Spleen (tissue), 11 donors: Measurements from ENCODE around the gene IRX1. TPM values are rescaled to one million over a fixed set of nuclear protein-coding genes. Genes with fewer than 3 reads are reported as not detected.

Experiments used
- DNase-seq: peaks from one replicate; pipeline ENCODE4 v3.0.0-alpha.2; 2020
- H3K27ac ChIP-seq, 8 donors: fragments of 200-600 bp; sonication (generic) in 7 of 8; 1 replicate in 4 of 8; 2 replicates in 4 of 8; pipeline versions ENCODE4 v1.5.0 to v1.8.0; 2016 to 2021; ENCODE audit warnings: inconsistent platforms in 4 of 8, mild to moderate bottlenecking in 4 of 8, moderate library complexity in 1 of 8
- H3K27me3 ChIP-seq, 7 donors: fragments of 200-600 bp; sonication (generic) in 6 of 7; replicated peaks in 1 of 7; 1 replicate in 4 of 7; 2 replicates in 3 of 7; pipeline versions ENCODE4 v1.5.0 to v1.8.0; 2016 to 2021; ENCODE audit warnings: inconsistent platforms in 3 of 7, mild to moderate bottlenecking in 1 of 7
- H3K36me3 ChIP-seq, 6 donors: fragments of 200-600 bp; sonication (generic) in 5 of 6; 1 replicate in 4 of 6; 2 replicates in 2 of 6; pipeline versions ENCODE4 v1.5.0 to v1.8.0; 2016 to 2021; ENCODE audit warnings: inconsistent platforms in 2 of 6
- H3K4me1 ChIP-seq, 6 donors: fragments of 200-600 bp; sonication (generic) in 5 of 6; 1 replicate in 3 of 6; 2 replicates in 3 of 6; pipeline versions ENCODE4 v1.5.0 to v1.8.0; 2016 to 2021; ENCODE audit warnings: inconsistent platforms in 3 of 6
- H3K4me3 ChIP-seq, 8 donors: fragments of 200-600 bp; sonication (generic) in 7 of 8; 1 replicate in 4 of 8; 2 replicates in 4 of 8; pipeline versions ENCODE4 v1.5.0 to v1.8.0; 2016 to 2021; ENCODE audit warnings: inconsistent platforms in 4 of 8, mild to moderate bottlenecking in 4 of 8, moderate library complexity in 2 of 8
- H3K9me3 ChIP-seq, 8 donors: fragments of 200-600 bp; sonication (generic) in 7 of 8; 1 replicate in 4 of 8; 2 replicates in 4 of 8; pipeline versions ENCODE4 v1.5.0 to v1.8.0; 2016 to 2021; ENCODE audit warnings: inconsistent platforms in 4 of 8
- CTCF ChIP-seq, 11 experiments: fragments of 200-600 bp in 7 of 11; fragments of 450-650 bp in 4 of 11; sonication (generic) in 4 of 11; IDR thresholded peaks in 8 of 11; conservative IDR thresholded peaks in 3 of 11; 1 replicate in 7 of 11; 2 replicates in 4 of 11; pipeline versions ENCODE4 v1.4.0 to v1.8.0; 2016 to 2021; ENCODE audit warnings: antibody characterized with exemption in 11 of 11, inconsistent platforms in 4 of 11, mild to moderate bottlenecking in 1 of 11
- POLR2A ChIP-seq, 3 donors: fragments of 450-650 bp; IDR thresholded peaks; one replicate each; pipeline ENCODE4 v1.5.1; 2017; ENCODE audit warnings: antibody characterized with exemption in 3 of 3, mild to moderate bottlenecking in 1 of 3
- POLR2AphosphoS5 ChIP-seq, 3 donors: sonication (generic); formaldehyde crosslinking; IDR thresholded peaks; one replicate each; pipeline ENCODE4 v1.5.1; 2017; ENCODE audit warnings: antibody characterized with exemption in 3 of 3
- WGBS, 5 donors: extraction: QIAGEN DNeasy Blood & Tissue Kit in 3 of 5; methylation state at CpG; one replicate each; pipeline versions ENCODE4 v1.1.5 to v1.1.7; 2013 to 2018; 5-methylcytosine and 5-hydroxymethylcytosine counted together
- intact Hi-C: fragments of 100-400 bp; cut with DNase I; formaldehyde crosslinking; loops from one replicate; pipeline ENCODE4 v1.15.0; 2023; ENCODE audit warnings: low total_unique reads
- polyA plus RNA-seq, 3 donors: library from polyadenylated mRNA; stranded (reverse); fragments of 200-250 nt; gene quantifications; one replicate each; pipeline ENCODE4 v1.2.1, GENCODE V29; 2013
- total RNA-seq, 7 donors: library from RNA; depleted of rRNA in 3 of 7; stranded (reverse); fragments of >200 nt in 3 of 7; fragmentation: NEBNext Ultra II Directional in 4 of 7; extraction: Animal tissue kit (Norgen Biotek cat#: 25700) in 4 of 7; gene quantifications; one replicate each; pipeline versions ENCODE4 v1.1.0 to v1.2.1, GENCODE V29; 2016 to 2021
- donor health status: healthy with polysubstance abuse.
- donor health status: DM: no; HTN: no; CAD: no; lungs with moderate emphysema.
- donor health status: DM: no; HTN: no; CAD: no.
- donor health status: Bipolar disorder and iron deficiency.
- donor health status: healthy.
- donor health status: DM: no; HTN: no; CAD: no.
- donor health status: DM: yes; HTN: yes; CAD: no.

The IRX1 gene
- total and polyA plus RNA-seq, 10 donors: not detected

GRCh38 chr5:3601911-3602782 lies 6.5 kb downstream of the IRX1 start:
- intact Hi-C loops: no loop called here
- Histone ChIP-seq H3K4me3 (peak overlapping the region in 1 of 8 donors; percentile 39), H3K9me3 (no peaks in the 10 kb centered on the region), H3K27ac (no peak overlapping the region), H3K27me3 (peaks cover 2 to 100% (median 94%) of the 10 kb centered on the region in 7 donors), H3K36me3 (no peaks in the 10 kb centered on the region), H3K4me1 (peaks cover 0 to 39% (median 10%) of the 10 kb centered on the region in 6 donors)
- DNase-seq: peak; percentile 70
- TF ChIP-seq CTCF (IDR thresholded peaks at IDR 0.05 in 8 of 11, conservative IDR thresholded peaks at IDR 0.05 in 3 of 11) (no peak), POLR2A (IDR thresholded peaks at IDR 0.05) (no peak), POLR2AphosphoS5 (IDR thresholded peaks at IDR 0.05) (no peak)
- 5 to 10% (median 7%) methylated on average over 64 to 73 of the region's 73 CpGs for WGBS, 5 donors

- H3K27me3 ChIP-seq: peaks cover 2 to 100% (median 93%) of the 10 kb centered on the region in 7 donors
- intact Hi-C loops: no loop called here
Observed at GRCh38 chr5:3602785-3603502, 7.3 kb downstream of the IRX1 start.

GRCh38 chr5:3604501-3604900 lies 8.9 kb downstream of the IRX1 start:
- Histone ChIP-seq H3K27ac (no peak overlapping the region), H3K9me3 (no peaks in the 10 kb centered on the region), H3K4me1 (peaks cover 0 to 39% (median 10%) of the 10 kb centered on the region in 6 donors), H3K36me3 (no peaks in the 10 kb centered on the region), H3K4me3 (no peak overlapping the region), H3K27me3 (peaks cover 2 to 100% (median 77%) of the 10 kb centered on the region in 7 donors)
- 59 to 78% (median 65%) methylated on average over 9 of the region's 9 CpGs for WGBS, 5 donors
- TF ChIP-seq CTCF (IDR thresholded peaks at IDR 0.05 in 8 of 11, conservative IDR thresholded peaks at IDR 0.05 in 3 of 11) (no peak), POLR2AphosphoS5 (IDR thresholded peaks at IDR 0.05) (no peak), POLR2A (IDR thresholded peaks at IDR 0.05) (no peak)
- DNase-seq: peak; percentile 59
- intact Hi-C loops: no loop called here

More at GRCh38 chr5:3602785-3603502, 7.3 kb downstream of the IRX1 start:
- TF ChIP-seq CTCF (IDR thresholded peaks at IDR 0.05 in 8 of 11, conservative IDR thresholded peaks at IDR 0.05 in 3 of 11): peak in 5 of 11 experiments; percentile 12 to 41 (median 41)
- no peak for TF ChIP-seq POLR2AphosphoS5 (IDR thresholded peaks at IDR 0.05)
- Histone ChIP-seq H3K9me3 (no peaks in the 10 kb centered on the region), H3K36me3 (no peaks in the 10 kb centered on the region), H3K27ac (no peak overlapping the region), H3K4me3 (peak overlapping the region in 1 of 8 donors; percentile 39), H3K4me1 (peaks cover 0 to 39% (median 10%) of the 10 kb centered on the region in 6 donors)
- DNase-seq: peak; percentile 72
- 8 to 29% (median 9%) methylated on average over 32 to 45 of the region's 45 CpGs for WGBS, 5 donors
